ENCODE data around the gene PRKCE. TPM values are rescaled to one million over a fixed set of nuclear protein-coding genes. Genes with fewer than 3 reads are reported as not detected.

PRKCE gene
- total RNA-seq, 1 experiment from 2014 or later: 21.7 TPM

DNA sequence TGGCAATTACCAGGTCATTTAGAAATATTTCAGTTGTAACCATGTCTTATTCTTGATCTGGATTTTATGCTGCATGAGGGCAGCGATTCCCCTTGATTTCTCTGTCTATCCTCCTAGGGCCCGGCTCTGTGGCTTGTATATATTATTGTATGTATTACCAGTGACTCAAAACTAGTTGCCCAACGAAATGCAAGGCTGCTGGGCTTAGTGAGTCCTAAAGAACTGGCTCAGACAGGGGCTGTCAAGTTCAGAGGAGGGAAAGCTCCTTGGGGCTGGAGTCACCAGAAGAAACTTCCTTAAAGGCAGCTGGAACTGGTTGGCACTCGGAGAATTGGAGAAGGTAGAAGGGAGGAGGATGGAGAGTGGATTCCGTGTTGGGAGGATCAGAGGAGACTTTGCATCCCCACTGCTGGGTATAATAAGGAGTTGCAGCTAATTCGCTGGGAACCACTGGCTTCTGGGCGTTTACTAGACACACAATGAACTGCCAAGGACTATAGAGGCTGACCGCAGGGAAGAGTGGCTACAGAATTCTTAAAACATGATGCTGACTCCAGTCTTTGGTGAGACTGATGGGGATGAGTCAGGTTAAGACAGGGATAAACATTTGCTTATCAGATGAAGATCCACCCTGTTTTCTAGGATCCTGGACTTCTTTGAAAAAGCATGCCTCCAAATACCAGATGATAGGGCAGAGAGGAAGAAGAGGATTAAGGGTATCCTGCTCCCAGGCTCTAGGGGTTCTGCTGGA is 104.3 kb downstream of the PRKCE start:
- H3K9me2 ChIP-seq (ENCODE audit: insufficient read depth): no peaks in the 10 kb centered on the region
- TF ChIP-seq, protein P1, sequence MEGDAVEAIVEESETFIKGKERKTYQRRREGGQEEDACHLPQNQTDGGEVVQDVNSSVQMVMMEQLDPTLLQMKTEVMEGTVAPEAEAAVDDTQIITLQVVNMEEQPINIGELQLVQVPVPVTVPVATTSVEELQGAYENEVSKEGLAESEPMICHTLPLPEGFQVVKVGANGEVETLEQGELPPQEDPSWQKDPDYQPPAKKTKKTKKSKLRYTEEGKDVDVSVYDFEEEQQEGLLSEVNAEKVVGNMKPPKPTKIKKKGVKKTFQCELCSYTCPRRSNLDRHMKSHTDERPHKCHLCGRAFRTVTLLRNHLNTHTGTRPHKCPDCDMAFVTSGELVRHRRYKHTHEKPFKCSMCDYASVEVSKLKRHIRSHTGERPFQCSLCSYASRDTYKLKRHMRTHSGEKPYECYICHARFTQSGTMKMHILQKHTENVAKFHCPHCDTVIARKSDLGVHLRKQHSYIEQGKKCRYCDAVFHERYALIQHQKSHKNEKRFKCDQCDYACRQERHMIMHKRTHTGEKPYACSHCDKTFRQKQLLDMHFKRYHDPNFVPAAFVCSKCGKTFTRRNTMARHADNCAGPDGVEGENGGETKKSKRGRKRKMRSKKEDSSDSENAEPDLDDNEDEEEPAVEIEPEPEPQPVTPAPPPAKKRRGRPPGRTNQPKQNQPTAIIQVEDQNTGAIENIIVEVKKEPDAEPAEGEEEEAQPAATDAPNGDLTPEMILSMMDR (conservative IDR thresholded peaks at IDR 0.05): no peak
- TF ChIP-seq EZH2 (IDR thresholded peaks at IDR 0.05; ENCODE audit: low read depth): no peak
- H3K27me3 ChIP-seq (ENCODE audit: insufficient read depth, low read depth): no peaks in the 10 kb centered on the region
- DNase-seq: no peak
- H3K4me1 ChIP-seq (replicated peaks; ENCODE audit: insufficient read depth): no peaks in the 10 kb centered on the region
- peaks cover 16% of the 10 kb centered on the region for H3K79me2 ChIP-seq (ENCODE audit: low read depth)
- ChIA-PET CTCF (no interaction called here), POLR2A (ENCODE audit: unreplicated experiment) (no interaction called here)
- H3F3A ChIP-seq (ENCODE audit: insufficient read depth, low read depth): no peaks in the 10 kb centered on the region; the same call in 1 of the 2 replicates
- BruUV-seq (replicated peaks): no TSS peak
- no peak overlapping the region for H3K27ac ChIP-seq
- H3K4me3 ChIP-seq: no peak overlapping the region
- no peak overlapping the region for H3K4me2 ChIP-seq
- no peaks in the 10 kb centered on the region for H3K36me3 ChIP-seq (ENCODE audit: low read depth)
- intact Hi-C loops (cut with micrococcal nuclease; ENCODE audit: unreplicated experiment): no loop called here
- H3K9me3 ChIP-seq (ENCODE audit: insufficient read depth, low read depth): no peaks in the 10 kb centered on the region
- H2AFZ ChIP-seq: no peak overlapping the region
- peaks cover 57% of the 10 kb centered on the region for H4K20me1 ChIP-seq (ENCODE audit: insufficient read depth)

DNA sequence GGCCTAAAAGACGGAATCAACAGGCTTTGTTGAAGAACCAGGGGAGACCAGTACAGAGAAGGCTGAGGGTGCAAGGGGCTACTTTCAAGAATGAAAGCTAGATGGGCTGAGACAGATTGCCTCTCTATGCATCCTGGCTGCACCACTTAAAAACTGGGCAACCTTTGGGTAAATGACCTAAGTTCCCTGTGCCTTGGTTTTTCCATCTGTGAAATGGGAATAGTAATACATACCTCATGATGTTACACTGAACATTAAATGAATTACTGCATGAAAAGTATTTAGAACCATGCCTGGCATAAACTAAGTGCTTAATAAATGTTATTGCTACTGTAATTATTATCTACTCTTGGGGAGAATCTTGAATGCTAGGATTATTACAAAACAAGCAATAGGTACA is 106.5 kb downstream of the PRKCE start:
- H3K9me3 ChIP-seq (ENCODE audit: insufficient read depth, low read depth): no peaks in the 10 kb centered on the region
- H2AFZ ChIP-seq: no peak overlapping the region
- no peaks in the 10 kb centered on the region; the same call in 1 of the 2 replicates for H3F3A ChIP-seq (ENCODE audit: insufficient read depth, low read depth)
- H3K27me3 ChIP-seq (ENCODE audit: insufficient read depth, low read depth): no peaks in the 10 kb centered on the region
- H3K4me1 ChIP-seq (replicated peaks; ENCODE audit: insufficient read depth): no peaks in the 10 kb centered on the region
- intact Hi-C loops (cut with micrococcal nuclease; ENCODE audit: unreplicated experiment): no loop called here
- POLR2A ChIA-PET (ENCODE audit: unreplicated experiment): no interaction called here
- BruUV-seq (replicated peaks): no TSS peak
- no peaks in the 10 kb centered on the region for H3K36me3 ChIP-seq (ENCODE audit: low read depth)
- H4K20me1 ChIP-seq (ENCODE audit: insufficient read depth): peaks cover 57% of the 10 kb centered on the region
- no peaks in the 10 kb centered on the region for H3K9me2 ChIP-seq (ENCODE audit: insufficient read depth)
- H3K4me2 ChIP-seq: no peak overlapping the region
- H3K4me3 ChIP-seq: no peak overlapping the region
- H3K79me2 ChIP-seq (ENCODE audit: low read depth): peaks cover 16% of the 10 kb centered on the region
- CTCF ChIA-PET: no interaction called here
- no peak for DNase-seq
- no peak overlapping the region for H3K27ac ChIP-seq
- TF ChIP-seq EZH2 (IDR thresholded peaks at IDR 0.05; ENCODE audit: low read depth): no peak
- TF ChIP-seq, protein P1 (conservative IDR thresholded peaks at IDR 0.05): no peak

DNA sequence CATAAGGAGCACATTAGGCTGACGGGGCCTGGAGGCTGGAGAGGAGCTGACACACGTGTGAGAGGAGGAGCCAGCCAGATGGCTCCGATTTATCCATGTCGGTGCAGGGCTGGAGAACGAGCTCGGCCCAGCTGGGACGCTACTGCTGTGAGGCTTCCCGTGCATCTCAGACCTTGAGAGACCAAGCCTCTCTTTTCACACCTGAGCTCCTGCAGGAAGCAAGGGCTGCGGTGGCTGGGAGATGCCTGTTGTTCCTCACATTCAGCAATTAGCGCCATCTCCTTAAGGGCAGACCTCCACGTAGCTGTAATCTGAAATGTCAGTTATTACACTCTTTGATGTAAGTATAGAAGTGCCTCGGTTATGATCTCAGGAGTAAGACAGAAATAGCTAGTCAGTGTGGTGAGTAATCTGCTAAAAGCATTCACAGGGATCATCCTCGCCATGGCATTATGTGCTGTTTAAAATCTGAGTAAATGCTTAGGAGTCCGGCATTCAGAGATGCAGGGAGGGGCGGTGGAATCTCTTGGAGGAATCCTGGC is 107.9 kb downstream of the PRKCE start:
- BruUV-seq (replicated peaks): no TSS peak
- no peaks in the 10 kb centered on the region for H3K4me1 ChIP-seq (replicated peaks; ENCODE audit: insufficient read depth)
- TF ChIP-seq, protein P1 (conservative IDR thresholded peaks at IDR 0.05): no peak
- no peaks in the 10 kb centered on the region for H3K9me3 ChIP-seq (ENCODE audit: insufficient read depth, low read depth)
- CTCF ChIA-PET: no interaction called here
- no peaks in the 10 kb centered on the region; the same call in 1 of the 2 replicates for H3F3A ChIP-seq (ENCODE audit: insufficient read depth, low read depth)
- peaks cover 49% of the 10 kb centered on the region for H4K20me1 ChIP-seq (ENCODE audit: insufficient read depth)
- POLR2A ChIA-PET (ENCODE audit: unreplicated experiment): interaction anchor here (0.6 to 0.7 kb wide), 2 partner anchors 21 to 1447 kb away, joined by 5 to 10 read pairs; no protein-coding TSS in a partner anchor
- no peaks in the 10 kb centered on the region for H3K27me3 ChIP-seq (ENCODE audit: insufficient read depth, low read depth)
- intact Hi-C loops (cut with micrococcal nuclease; ENCODE audit: unreplicated experiment): no loop called here
- H3K79me2 ChIP-seq (ENCODE audit: low read depth): peaks cover 16% of the 10 kb centered on the region
- H2AFZ ChIP-seq: no peak overlapping the region
- H3K27ac ChIP-seq: no peak overlapping the region
- H3K36me3 ChIP-seq (ENCODE audit: low read depth): no peaks in the 10 kb centered on the region
- no peaks in the 10 kb centered on the region for H3K9me2 ChIP-seq (ENCODE audit: insufficient read depth)
- H3K4me2 ChIP-seq: no peak overlapping the region
- H3K4me3 ChIP-seq: no peak overlapping the region
- no peak for DNase-seq
